ENCODE measurements around the gene KRT40. TPM values are rescaled to one million over a fixed set of nuclear protein-coding genes. Genes with fewer than 3 reads are reported as not detected.

Gene KRT40
- total RNA-seq, 4 donors from 2014 or later: 12.3 TPM; not detected in 3

DNA sequence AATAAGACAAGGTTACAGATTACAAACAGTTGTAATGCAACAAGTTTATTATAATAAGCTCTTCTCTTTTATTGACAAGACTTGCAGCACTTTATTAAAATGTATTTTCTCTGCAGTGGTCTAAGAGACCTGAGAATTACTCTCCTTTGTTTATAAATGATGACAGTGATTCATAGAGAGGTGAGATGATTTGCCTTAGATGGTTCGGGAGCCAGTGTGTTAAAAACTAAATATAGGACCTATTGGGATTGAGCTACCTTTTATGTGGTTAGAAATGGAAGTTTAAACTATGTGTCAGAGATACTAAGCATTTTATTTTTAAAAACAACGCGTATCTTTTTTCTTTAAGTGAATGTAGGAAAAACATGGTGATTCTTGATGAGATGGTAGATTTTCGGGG lies 12.7 kb upstream of the KRT40 start:
- intact Hi-C loops (cut with DNase I; ENCODE audit: low total_unique reads): no loop called here
- TF ChIP-seq, protein P1, sequence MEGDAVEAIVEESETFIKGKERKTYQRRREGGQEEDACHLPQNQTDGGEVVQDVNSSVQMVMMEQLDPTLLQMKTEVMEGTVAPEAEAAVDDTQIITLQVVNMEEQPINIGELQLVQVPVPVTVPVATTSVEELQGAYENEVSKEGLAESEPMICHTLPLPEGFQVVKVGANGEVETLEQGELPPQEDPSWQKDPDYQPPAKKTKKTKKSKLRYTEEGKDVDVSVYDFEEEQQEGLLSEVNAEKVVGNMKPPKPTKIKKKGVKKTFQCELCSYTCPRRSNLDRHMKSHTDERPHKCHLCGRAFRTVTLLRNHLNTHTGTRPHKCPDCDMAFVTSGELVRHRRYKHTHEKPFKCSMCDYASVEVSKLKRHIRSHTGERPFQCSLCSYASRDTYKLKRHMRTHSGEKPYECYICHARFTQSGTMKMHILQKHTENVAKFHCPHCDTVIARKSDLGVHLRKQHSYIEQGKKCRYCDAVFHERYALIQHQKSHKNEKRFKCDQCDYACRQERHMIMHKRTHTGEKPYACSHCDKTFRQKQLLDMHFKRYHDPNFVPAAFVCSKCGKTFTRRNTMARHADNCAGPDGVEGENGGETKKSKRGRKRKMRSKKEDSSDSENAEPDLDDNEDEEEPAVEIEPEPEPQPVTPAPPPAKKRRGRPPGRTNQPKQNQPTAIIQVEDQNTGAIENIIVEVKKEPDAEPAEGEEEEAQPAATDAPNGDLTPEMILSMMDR (IDR thresholded peaks at IDR 0.05): no peak
- no peak for TF ChIP-seq POLR2A (IDR thresholded peaks at IDR 0.05)
- WGBS, 2 donors: 79 to 86% methylated on average over 4 of the region's 4 CpGs
- no peak overlapping the region for H3K4me3 ChIP-seq (ENCODE audit: low read depth, poor library complexity, severe bottlenecking)
- DNase-seq (ENCODE audit: low spot score in 2 of 2): no peak

DNA sequence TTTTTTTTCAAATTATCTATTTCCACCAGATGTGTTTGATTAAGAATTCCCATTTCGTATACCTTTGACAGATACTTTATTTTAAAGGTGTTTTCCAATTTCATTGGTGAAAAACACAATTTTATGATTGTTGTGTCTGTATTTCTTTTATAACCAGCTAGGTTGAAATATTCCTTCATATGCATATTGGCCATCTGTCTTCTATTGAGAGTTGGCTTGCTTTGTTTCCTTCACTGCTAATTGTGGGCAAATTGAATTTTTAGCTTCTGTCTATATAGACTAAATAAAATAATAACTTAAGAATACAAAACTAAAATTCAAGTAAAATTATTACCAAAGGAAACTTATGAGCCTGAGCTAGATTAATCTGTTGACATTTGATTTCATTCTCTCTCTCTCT lies 11.0 kb upstream of the KRT40 start:
- no peak overlapping the region for H3K4me3 ChIP-seq (ENCODE audit: low read depth, poor library complexity, severe bottlenecking)
- no peak for DNase-seq (ENCODE audit: low spot score in 2 of 2)
- intact Hi-C loops (cut with DNase I; ENCODE audit: low total_unique reads): no loop called here
- TF ChIP-seq POLR2A (IDR thresholded peaks at IDR 0.05): no peak
- TF ChIP-seq, protein P1 (IDR thresholded peaks at IDR 0.05): no peak
- WGBS, 2 donors: 77 to 86% methylated on average over 1 of the region's 1 CpG

DNA sequence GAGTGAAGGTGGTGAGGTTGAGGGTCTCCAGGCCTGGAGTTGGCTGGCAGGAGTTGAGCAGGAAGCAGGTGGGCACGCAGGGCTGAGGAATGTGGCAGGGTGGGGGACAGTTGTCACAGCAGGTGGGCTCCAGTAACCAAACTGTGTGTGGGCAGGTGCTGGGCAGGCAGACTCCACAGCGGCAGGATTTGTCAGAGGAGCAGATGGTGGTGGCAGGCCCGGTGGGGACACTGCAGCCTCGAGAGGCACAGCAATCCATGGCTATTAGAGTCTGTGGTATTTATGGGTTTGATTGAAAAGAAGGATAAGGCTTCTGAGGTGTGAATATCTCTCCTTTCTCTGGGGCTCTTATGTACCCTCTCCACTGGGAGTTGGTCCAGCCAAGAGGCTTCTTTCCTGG lies 9.7 kb upstream of the KRT40 start, which contains the start of gene KRTAP3-3:
KRTAP3-3 (minus strand) TSS at position 326 of the 400 bp plus-strand sequence; CDS start at position 259, 67 bp downstream.
- H3K4me3 ChIP-seq (ENCODE audit: low read depth, poor library complexity, severe bottlenecking): no peak within 1 kb of the TSS
- TF ChIP-seq, protein P1 (IDR thresholded peaks at IDR 0.05): no peak
- no peak for TF ChIP-seq POLR2A (IDR thresholded peaks at IDR 0.05)
- no peak for DNase-seq (ENCODE audit: low spot score in 2 of 2)
- 49 to 59% methylated on average over 4 of the region's 4 CpGs for WGBS, 2 donors
- intact Hi-C loops (cut with DNase I; ENCODE audit: low total_unique reads): no loop called here

DNA sequence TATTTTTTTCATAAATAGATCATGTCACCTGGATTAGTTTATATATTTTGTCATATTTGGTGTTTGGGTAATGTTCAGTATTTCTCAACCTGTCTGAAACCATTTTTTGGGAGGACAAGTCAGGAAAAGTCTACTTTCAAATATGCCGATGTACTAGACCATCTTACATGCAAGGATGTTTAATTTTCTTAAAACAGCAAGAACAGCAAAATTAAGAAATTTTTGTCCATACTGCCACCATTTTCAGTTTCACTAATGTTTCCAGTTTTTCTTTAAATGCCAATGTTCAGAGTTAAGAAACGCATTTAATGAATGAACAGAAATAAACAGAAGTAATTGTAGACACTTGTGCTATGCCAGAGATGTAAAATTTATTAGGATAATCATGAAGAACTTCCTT lies 9.0 kb upstream of the KRT40 start:
- TF ChIP-seq POLR2A (IDR thresholded peaks at IDR 0.05): no peak
- TF ChIP-seq, protein P1 (IDR thresholded peaks at IDR 0.05): no peak
- 91 to 96% methylated on average over 2 of the region's 2 CpGs for WGBS, 2 donors
- intact Hi-C loops (cut with DNase I; ENCODE audit: low total_unique reads): no loop called here
- no peak overlapping the region for H3K4me3 ChIP-seq (ENCODE audit: low read depth, poor library complexity, severe bottlenecking)
- DNase-seq (ENCODE audit: low spot score in 2 of 2): no peak

DNA sequence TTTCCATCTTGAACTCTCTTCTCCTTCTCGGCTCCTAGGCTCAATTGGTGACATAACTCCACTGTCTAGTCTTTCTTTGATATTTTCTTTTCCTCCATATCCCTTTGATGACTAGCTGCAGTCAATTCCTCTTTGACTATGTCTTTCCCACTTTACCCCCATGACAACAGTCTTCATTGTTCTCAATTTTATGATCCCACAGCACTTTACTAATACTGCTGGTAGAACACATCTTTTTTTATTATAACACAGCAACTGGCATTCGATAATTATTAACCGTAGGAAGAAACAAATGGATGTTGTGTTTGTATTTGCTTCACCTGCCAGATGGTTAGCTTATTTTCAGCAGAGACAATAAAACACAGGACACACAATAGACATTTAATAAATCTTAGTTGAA lies 8.5 kb upstream of the KRT40 start:
- no peak overlapping the region for H3K4me3 ChIP-seq (ENCODE audit: low read depth, poor library complexity, severe bottlenecking)
- TF ChIP-seq POLR2A (IDR thresholded peaks at IDR 0.05): no peak
- TF ChIP-seq, protein P1 (IDR thresholded peaks at IDR 0.05): no peak
- 82 to 84% methylated on average over 3 of the region's 3 CpGs for WGBS, 2 donors
- intact Hi-C loops (cut with DNase I; ENCODE audit: low total_unique reads): no loop called here
- DNase-seq (ENCODE audit: low spot score in 2 of 2): no peak

DNA sequence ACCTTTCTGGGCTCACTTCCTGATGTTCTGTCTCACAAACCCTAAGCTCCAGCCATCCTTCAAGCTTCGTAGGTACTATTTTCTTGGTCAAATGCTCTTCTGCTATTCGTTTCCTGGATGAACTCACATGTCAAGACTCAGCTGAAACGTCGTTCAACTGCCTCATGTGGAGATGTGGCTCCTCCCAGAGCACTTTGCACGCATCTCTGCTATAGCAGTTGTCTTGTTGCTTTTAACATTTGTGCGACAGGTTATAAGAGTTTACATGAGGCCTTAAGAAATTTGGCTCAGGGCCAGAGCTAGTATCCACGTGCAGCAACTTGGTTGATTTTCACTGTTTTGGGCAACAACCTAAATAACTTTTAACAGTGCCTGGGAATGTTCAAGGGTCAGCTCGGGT lies 2.8 kb upstream of the KRT40 start:
- no peak for DNase-seq (ENCODE audit: low spot score in 2 of 2)
- no peak for TF ChIP-seq POLR2A (IDR thresholded peaks at IDR 0.05)
- TF ChIP-seq, protein P1 (IDR thresholded peaks at IDR 0.05): no peak
- WGBS, 2 donors: 36 to 41% methylated on average over 8 of the region's 8 CpGs

More for the DNA sequence above, 2.8 kb upstream of the KRT40 start:
- intact Hi-C loops (cut with DNase I; ENCODE audit: low total_unique reads): no loop called here
- H3K4me3 ChIP-seq (ENCODE audit: low read depth, poor library complexity, severe bottlenecking): no peak overlapping the region
